TTC549 (cell line): ENCODE data around the gene DNALI1.
A peak's percentile ranks its signal among the peaks of the same experiment; 100 is the strongest.
"Not testable (repeated sequence)": the region's sequence is repeated elsewhere in the genome, so short reads cannot be mapped to it uniquely, and the experiment has no call there.

ENCODE experiments used
- FAIRE-seq: peaks from 2 replicates; lab custom pipeline; 2012; peaks lifted over from hg19 to GRCh38; lab: Jason Lieb, UNC

Gene DNALI1

GRCh38 chr1:37553927-37554808 lies 2.6 kb upstream of the DNALI1 start, which contains the start of gene SNIP1:
TSS of gene SNIP1 (minus strand) at chr1:37554293. CDS start at chr1:37554229, 64 bp downstream.
- peak; percentile 9 for FAIRE-seq

DNA sequence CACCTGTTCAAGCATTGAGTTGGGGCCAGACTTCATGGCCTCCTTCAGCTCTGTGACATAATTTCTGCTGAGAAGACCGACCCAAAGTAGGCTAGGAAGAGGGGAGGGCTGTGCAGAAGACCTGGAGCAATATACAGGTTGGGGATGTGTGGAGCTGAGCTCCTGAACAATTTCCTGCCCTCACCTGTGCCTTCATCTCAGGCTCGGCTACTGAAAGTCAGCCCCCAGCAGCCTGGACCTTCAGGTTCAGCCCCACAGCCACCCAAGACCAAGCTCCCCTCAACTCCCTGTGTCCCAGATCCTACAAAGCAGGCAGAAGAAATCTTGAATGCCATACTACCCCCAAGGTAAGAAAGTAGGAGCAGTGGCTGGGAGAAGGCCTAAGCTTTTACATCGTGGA lies 662 bp downstream of the DNALI1 start:
- no peak for FAIRE-seq

DNA sequence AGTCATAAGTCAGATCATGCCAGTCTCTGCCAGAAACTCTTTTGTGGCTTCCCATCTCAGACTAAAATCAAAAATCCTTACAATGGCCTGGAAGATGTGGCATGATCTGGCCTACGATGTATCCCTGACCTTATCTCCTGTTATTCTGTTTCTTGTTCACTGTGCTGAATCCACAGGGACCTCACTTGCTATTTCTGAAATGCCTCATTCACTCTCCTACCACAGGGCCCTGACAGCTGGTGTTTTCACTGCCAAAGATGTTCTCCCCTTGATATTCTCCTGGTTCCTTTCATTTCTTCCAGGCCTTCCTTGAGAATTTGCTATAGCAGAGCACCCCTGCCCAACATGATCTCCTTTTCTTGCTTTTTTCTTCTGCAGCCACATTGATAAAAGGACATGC lies 1.7 kb downstream of the DNALI1 start:
- no peak for FAIRE-seq

GRCh38 chr1:37559080-37559479 lies 2.3 kb downstream of the DNALI1 start:
- FAIRE-seq = no peak

- not testable (repeated sequence) for FAIRE-seq
Observed at GRCh38 chr1:37559957-37560379, 3.2 kb downstream of the DNALI1 start.

DNA sequence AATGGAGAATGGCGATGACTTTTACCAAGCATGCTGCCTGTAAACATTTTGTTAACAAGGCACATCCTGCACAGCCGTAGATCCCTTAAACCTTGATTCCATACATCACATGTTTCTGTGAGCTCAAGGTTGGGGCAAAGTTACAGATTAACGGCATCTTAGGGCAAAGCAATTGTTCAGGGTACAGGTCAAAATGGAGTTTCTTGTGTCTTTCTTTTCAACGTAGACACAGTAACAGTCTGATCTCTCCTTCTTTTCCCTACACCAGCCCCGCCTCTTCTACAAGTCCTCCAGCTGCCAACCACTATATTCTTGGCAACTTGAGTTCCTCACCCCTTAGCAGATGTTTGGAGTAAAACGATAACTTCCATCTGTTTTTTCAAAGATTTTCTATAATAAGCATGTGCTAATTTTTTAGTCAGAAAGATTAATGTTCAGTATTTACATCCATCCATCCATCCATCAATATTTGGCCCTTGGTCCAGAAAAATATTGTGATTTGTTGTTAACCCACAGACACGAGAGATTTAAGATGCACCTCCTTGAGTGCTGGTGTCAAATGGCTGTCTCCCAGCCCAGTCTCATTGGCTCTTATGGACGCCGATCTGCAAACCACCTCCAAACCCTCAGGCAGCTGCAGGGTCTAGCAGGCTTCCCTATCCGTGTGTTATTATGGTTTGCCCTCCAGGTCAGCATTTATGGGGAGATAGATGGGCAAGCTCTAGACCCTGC lies 3.8 kb downstream of the DNALI1 start:
- FAIRE-seq = no peak

- FAIRE-seq = no peak
Observed at GRCh38 chr1:37561133-37562132, 4.7 kb downstream of the DNALI1 start.

GRCh38 chr1:37562984-37563383 lies 6.2 kb downstream of the DNALI1 start:
- FAIRE-seq = no peak

GRCh38 chr1:37564892-37565291 lies 8.2 kb downstream of the DNALI1 start:
- FAIRE-seq = no peak

DNA sequence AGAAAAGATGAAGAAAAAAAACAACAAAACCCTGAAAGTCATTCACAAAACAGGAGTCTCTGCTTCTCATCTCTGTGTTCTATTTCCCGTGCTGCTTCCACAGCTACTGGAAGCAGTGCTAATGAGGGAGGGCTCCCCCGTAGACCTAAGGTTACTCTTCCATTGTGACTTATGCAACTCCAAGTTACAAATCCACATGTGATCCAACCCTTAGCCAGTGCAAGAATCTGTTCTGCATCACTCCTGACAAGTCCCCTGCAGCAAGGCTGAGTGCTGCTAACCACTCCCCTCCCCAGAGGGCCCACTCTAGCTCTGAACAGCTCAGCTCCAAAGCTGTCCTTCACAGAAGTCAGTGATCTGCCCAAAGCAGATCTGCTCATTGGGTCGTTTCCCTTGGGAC lies 10.3 kb downstream of the DNALI1 start:
- no peak for FAIRE-seq

- no peak for FAIRE-seq
Observed at GRCh38 chr1:37570528-37571334, 14.0 kb downstream of the DNALI1 start.

GRCh38 chr1:37574834-37575480 lies 18.2 kb downstream of the DNALI1 start:
- FAIRE-seq = no peak

DNA sequence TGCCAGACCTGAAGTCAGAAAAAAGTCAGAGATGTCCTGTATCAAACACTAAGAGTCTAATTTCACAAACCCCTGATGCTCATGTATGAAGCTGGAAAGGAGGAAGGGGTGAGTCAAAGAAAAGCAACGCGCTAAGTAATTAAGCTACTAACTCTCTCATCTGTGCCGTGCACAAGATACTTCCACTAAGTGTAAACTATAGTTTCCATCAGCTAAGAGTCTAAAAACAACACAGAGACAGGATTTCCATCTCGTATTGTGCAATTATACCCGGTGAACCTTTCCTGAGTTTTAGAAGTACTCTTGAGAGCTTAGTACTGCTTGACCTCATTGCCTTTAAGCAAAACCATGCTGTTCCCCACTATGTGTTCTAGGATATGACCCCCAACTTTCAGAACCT lies 19.0 kb downstream of the DNALI1 start:
- no peak for FAIRE-seq

DNA sequence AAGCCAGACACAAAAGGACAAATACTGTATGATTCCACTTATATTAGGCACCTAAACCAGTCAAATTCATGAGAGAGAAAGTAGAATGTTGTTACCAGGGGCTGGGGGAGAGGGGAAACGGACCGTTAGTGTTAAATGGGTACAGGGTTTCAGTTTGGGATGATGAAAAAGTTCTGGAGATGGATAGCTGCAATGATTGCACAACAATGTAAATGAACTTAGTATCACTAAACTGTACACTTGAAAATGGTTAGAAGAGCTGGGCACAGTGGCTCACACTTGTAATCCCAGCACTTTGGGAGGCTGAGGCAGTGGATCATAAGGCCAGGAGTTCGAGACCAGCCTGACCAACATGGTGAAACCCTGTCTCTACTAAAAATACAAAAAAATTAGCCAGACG lies 27.8 kb downstream of the DNALI1 start:
- FAIRE-seq = not testable (repeated sequence)

DNA sequence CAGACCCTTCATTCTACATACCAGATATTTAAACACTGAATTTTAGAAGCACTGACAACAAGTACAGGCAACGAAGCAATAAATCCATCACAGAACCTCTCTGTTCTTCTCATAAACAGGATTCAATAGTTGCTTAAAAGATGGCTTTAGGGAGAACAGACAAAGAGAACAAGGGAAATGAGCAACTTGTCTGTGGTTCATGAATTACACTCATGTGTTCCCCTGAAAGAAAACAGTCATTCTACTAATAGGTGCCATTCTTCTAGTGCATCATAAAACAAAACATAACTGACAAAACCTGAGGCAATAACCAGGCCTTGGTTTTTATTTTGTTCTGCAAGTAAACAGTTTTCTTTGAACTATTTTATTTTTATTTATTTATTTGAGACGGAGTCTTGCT lies 32.2 kb downstream of the DNALI1 start:
- FAIRE-seq = no peak

- FAIRE-seq = no peak
Observed at GRCh38 chr1:37593726-37594125, 37.0 kb downstream of the DNALI1 start.

GRCh38 chr1:37595440-37596181 lies 38.9 kb downstream of the DNALI1 start, which contains the start of gene GNL2:
TSS of gene GNL2 (minus strand) at chr1:37595937. CDS start at chr1:37595822, 115 bp downstream.
- FAIRE-seq = no peak

- FAIRE-seq = no peak
Observed at GRCh38 chr1:37596182-37596667, 39.5 kb downstream of the DNALI1 start.

GRCh38 chr1:37599940-37600339 lies 43.2 kb downstream of the DNALI1 start:
- no peak for FAIRE-seq

- FAIRE-seq = no peak
Observed at GRCh38 chr1:37601441-37601840, 44.7 kb downstream of the DNALI1 start.
